Activated T-helper 2 cell treated with anti-CD3 and anti-CD28 coated beads, Interferon-gamma antibody, Interleukin-2, Interleukin-4, amounts not matched to agents 10 μg/mL and 5 μg/mL and 100 μg/mL, durations not matched to agents 14 hours and 24 hours and 36 hours (primary cell): ENCODE data around the gene CDH2. TPM values are rescaled to one million over a fixed set of nuclear protein-coding genes. Genes with fewer than 3 reads are reported as not detected.
A peak's percentile ranks its signal among the peaks of the same experiment; 100 is the strongest.

Source experiments
- DNase-seq: peaks from one replicate; pipeline ENCODE4 v3.0.0; 2021; ENCODE audit warnings: low spot score
- H3K27ac Mint-ChIP-seq: one replicate; pipeline ENCODE4 v1.8.0; 2021; ENCODE audit warnings: mixed read lengths
- H3K27me3 Mint-ChIP-seq: one replicate; pipeline ENCODE4 v1.8.0; 2021; ENCODE audit warnings: low read depth, mixed read lengths
- H3K36me3 Mint-ChIP-seq: one replicate; pipeline ENCODE4 v1.8.0; 2021; ENCODE audit warnings: low read depth, mixed read lengths
- H3K4me1 Mint-ChIP-seq: one replicate; pipeline ENCODE4 v1.8.0; 2021; ENCODE audit warnings: low read depth, mixed read lengths
- H3K4me3 Mint-ChIP-seq: one replicate; pipeline ENCODE4 v1.8.0; 2021; ENCODE audit warnings: low read depth, mild to moderate bottlenecking, moderate library complexity, mixed read lengths
- H3K9me3 Mint-ChIP-seq: one replicate; pipeline ENCODE4 v1.8.0; 2021; ENCODE audit warnings: mixed read lengths
- intact Hi-C: fragments of 100-400 bp; cut with micrococcal nuclease; formaldehyde crosslinking; loops from one replicate; pipeline ENCODE4 v1.15.1; 2023
- total RNA-seq: library from RNA; stranded (reverse); gene quantifications from 2 replicates; pipeline ENCODE4 v1.2.3, GENCODE V29; 2022

The CDH2 gene
- total RNA-seq, result 0.07 TPM in 1 of 2 replicates, not detected in the other

DNA sequence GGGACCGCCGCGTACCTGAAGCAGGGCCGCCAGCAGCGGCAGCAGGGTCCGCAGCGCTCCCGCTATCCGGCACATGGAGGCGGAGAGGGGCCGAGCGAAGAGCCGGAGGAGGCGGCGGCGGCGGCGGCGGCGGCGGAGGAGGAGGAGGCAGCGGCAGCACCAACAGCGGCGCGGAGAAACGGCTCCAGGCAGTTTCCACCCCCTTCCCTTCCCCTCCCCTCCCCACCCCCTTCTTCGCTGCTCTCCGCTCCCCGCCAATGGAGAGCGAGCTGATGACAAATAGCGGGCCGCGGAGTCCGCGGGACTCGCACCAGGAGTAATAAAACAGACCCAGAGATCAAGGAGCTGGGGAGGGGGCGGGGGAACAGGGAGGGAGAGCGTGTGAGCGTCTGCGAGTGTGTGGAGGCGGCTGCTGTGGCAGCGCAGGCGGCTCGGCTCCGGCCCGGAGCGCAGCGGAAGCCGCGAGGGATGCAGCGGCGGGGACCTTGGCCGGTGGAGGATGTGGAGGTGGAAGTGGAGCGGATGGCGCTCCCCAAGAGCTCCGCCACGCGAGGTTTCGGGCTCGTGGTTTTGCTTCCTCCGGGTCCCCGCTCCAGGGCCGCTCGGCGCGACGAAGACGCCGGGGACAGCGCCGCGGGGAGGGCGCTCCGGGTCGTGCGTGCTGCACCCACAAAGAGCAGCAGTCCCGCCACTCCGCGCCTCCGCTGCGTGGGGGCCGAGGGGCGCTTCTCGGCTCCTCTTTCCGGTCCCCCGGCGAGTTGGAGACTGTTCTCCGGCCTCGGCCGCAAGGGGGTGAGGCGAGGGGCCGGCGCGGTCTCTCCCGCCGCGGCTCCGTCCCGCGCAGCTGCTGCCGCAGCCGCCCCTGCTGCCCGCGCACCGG is at the start of gene CDH2:
Gene CDH2, minus strand, starts transcription at position 183 of the 880 bp plus-strand sequence. Its CDS starts 108 bp downstream, at position 75.
- Mint-ChIP-seq H3K9me3 (no peaks in the 10 kb centered on the region), H3K4me3 (peak within 1 kb of the TSS; percentile 69), H3K27me3 (peaks cover 42% of the 10 kb centered on the region), H3K4me1 (peaks cover 4% of the 10 kb centered on the region), H3K27ac (no peak within 1 kb of the TSS), H3K36me3 (peaks cover 5% of the 10 kb centered on the region)
- intact Hi-C loops, result no loop called here
- peak; percentile 16 for DNase-seq

DNA sequence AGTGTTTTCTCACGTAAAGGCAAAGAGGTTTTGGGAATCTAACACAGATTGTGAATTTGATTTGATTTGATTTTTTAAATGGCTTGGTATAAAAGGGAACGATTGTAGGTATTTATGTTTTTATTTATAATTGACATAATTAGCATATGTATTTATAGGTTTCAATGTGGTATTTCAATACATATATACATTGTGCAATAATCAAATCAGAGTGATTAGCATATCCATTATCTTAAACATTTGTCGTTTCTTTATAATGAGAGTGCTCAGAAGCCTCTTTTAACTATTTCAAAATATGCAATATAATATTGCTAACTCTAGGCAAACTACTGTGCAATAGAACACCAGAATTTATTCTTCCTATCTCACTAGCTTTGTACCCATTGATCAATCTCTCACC is 35.1 kb upstream of the CDH2 start:
- no peak overlapping the region for H3K27ac Mint-ChIP-seq
- H3K36me3 Mint-ChIP-seq, result no peaks in the 10 kb centered on the region

DNA sequence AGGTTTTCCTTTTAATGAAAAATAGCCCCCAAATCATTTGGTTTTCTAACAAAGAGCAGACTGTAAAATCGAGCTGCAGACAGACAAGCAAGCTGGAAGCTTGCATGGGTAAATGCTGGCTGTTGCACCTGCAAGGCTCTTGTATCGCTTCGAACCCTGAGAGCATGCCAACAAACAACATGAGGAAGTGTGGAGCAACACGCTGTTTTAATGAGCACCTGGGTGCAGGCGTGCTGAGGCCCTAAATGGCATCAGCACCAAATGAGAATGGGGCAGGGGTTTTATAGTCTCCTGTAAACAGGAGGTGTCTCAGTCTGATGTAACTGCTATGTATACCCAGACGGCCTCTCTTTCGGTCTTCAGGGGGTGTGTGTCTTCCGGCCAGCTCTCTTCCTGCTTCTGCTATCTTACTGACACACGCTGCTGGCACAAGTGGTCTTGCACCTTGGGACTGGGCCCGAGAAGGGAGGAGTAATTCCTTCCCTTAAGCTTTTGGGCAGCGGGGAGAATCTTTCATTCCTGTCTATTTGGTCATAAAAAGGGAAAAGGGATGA is 31.9 kb upstream of the CDH2 start:
- Mint-ChIP-seq H3K4me3 (no peak overlapping the region), H3K27ac (no peak overlapping the region), H3K36me3 (no peaks in the 10 kb centered on the region), H3K27me3 (no peaks in the 10 kb centered on the region), H3K9me3 (peaks cover 28% of the 10 kb centered on the region), H3K4me1 (no peaks in the 10 kb centered on the region)
- intact Hi-C loops, result no loop called here
- DNase-seq, result no peak

More for the DNA sequence above, 35.1 kb upstream of the CDH2 start:
- no peak for DNase-seq
- intact Hi-C loops, result no loop called here
- Mint-ChIP-seq H3K4me1 (no peaks in the 10 kb centered on the region), H3K4me3 (no peak overlapping the region), H3K9me3 (peaks cover 23% of the 10 kb centered on the region), H3K27me3 (no peaks in the 10 kb centered on the region)

DNA sequence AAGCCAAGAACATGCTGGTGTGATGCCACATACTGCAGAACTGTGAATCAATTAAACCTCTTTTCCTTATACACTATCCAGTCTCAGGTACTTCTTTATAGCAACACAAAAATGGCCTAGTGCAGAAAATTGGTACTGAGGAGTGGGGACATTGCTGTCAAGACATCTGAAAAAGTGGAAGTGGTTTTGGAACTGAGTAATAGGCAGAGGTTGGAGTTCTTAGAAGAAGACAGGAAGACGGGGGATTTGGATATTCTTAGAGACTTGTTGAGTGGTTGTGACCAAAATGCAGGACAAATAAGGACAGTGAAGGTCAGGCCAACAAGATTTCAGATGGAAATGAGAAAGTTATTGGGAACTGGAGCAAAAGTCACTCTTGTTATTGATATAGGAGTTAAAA is 31.3 kb upstream of the CDH2 start:
- H3K27me3 Mint-ChIP-seq, result no peaks in the 10 kb centered on the region
- peaks cover 28% of the 10 kb centered on the region for H3K9me3 Mint-ChIP-seq
- no peak overlapping the region for H3K4me3 Mint-ChIP-seq
- H3K36me3 Mint-ChIP-seq, result no peaks in the 10 kb centered on the region
- H3K4me1 Mint-ChIP-seq, result no peaks in the 10 kb centered on the region
- intact Hi-C loops, result no loop called here
- H3K27ac Mint-ChIP-seq, result no peak overlapping the region
- no peak for DNase-seq

DNA sequence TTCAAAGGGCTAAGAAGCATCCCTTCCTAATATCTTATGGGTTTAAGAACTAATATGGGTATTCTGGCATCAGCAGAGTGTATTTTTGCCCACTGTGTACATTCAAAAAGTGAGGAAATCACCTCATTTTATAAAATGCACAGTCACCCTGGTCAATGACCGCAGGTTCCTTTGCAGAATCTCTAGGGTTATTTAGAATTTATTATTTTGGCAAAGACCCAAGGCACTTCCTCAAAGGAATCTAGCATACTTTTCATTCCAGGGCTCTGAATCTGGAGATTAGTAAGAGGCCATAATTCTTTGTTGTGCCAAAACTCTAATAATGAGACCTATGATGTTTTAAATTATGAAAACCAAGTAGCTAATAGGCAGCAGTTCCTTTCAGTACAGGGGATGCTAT is 27.2 kb upstream of the CDH2 start:
- Mint-ChIP-seq H3K9me3 (peaks cover 25% of the 10 kb centered on the region), H3K27me3 (no peaks in the 10 kb centered on the region), H3K27ac (no peak overlapping the region), H3K36me3 (no peaks in the 10 kb centered on the region), H3K4me1 (no peaks in the 10 kb centered on the region), H3K4me3 (no peak overlapping the region)
- DNase-seq, result no peak
- intact Hi-C loops, result no loop called here

DNA sequence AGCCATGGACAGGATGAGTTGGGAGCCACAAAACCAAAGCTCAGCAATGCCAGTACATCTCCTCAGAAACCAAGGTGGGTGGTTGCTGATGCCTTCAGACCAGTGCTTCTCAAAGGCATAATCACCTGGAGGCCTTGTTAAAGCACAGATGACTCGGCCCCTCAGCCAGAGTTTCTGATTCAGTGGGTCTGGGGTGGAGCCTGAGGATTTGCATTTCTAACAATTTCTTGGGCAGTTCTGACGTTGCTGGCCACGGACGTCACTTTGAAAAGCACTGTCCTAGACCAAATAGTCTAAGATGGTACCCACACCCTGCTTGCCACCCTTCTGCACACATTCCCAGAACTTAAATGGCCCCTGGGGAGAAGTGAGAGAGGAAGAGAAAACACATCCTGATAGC is 24.1 kb upstream of the CDH2 start:
- DNase-seq, result no peak
- intact Hi-C loops, result no loop called here
- Mint-ChIP-seq H3K4me3 (no peak overlapping the region), H3K36me3 (no peaks in the 10 kb centered on the region), H3K9me3 (peaks cover 4% of the 10 kb centered on the region), H3K27me3 (no peaks in the 10 kb centered on the region), H3K4me1 (no peaks in the 10 kb centered on the region), H3K27ac (no peak overlapping the region)

DNA sequence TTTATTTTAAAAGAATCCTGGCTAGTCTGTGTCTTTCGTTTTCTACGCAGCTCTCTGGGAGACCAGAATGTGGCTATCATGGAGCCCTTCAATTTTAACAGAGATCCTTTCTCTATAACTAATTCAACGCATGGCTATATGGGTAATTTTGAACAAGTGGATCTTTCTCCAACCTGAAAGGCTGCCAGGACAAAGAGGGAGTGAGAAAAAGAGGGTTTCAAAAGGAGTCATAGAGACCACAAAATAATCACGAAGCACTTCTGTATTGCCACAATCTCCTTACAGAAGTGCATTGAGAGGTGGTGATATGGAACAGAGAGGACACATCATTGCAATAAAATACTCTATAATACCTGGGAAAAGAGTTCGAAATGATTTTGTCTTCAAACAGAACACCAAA is 21.7 kb upstream of the CDH2 start:
- Mint-ChIP-seq H3K4me3 (no peak overlapping the region), H3K36me3 (no peaks in the 10 kb centered on the region), H3K27ac (no peak overlapping the region), H3K9me3 (no peaks in the 10 kb centered on the region), H3K4me1 (no peaks in the 10 kb centered on the region), H3K27me3 (no peaks in the 10 kb centered on the region)
- no peak for DNase-seq
- intact Hi-C loops, result no loop called here

DNA sequence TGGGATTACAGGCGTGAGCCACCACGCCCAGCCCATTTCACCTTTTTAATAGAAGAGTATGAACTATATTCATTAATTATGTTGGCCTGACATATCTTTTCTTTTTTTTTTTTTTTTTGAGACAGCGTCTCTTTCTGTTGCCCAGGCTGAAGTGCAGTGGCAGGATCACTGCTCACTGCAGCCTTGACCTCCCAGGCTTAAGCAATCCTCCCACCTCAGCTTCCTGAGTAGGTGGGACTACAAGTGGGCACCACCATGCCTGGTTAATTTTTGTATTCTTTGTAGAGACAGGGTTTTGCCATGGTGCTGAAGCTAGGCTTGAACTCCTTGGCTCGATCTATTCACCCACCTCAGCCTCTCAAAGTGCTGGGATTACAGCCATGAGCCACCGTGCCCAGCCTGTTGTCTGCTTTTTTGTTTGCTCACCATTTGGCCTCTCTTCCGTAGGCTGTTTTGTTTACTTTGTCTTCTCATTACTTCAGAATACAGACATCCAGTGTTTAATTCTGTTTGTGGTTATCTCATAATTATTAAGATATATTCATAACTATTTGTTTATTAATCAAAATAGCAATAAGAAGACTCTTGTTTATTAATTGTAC is 16.3 kb upstream of the CDH2 start:
- H3K36me3 Mint-ChIP-seq, result no peaks in the 10 kb centered on the region
- peaks cover 5% of the 10 kb centered on the region for H3K9me3 Mint-ChIP-seq
- H3K27me3 Mint-ChIP-seq, result no peaks in the 10 kb centered on the region
- DNase-seq, result no peak
- intact Hi-C loops, result no loop called here
- no peaks in the 10 kb centered on the region for H3K4me1 Mint-ChIP-seq
- H3K27ac Mint-ChIP-seq, result no peak overlapping the region
- H3K4me3 Mint-ChIP-seq, result no peak overlapping the region

DNA sequence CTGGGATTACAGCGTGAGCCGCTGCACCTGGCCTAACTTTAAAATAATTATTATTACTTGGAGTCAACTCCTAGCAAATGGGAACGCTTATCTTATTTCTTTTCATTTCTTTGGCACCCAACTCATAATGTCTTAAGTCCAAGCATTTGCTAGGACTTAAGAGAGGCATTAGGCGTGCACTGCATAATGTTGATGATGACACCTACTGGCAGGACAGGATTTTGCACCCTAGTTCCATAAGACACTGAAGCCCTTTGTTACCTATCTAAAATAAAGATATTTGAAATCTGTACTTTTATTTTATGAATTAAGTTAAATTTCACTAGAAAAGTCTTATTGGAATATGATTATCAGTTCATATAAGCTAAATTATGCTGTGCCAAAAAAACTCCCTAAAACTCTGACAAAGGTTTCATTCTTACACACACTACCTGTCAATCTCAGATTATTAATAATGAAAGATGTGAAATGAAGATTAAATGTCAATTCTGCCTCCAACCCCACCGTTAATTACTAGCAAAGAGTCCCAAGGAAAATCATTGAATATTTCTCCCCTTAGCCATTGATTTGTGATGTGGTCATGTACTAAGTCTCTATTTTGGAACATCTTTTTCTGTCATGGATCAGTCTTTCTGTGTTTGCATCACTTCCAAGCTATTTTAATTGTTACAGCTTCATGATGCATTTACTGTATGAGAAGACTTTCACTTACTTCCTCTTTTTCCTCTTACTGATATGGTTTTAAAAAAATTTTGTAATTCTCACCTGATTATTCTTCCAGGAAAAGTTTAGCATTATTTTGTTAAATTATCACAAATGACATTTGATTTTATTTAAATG is 12.7 kb upstream of the CDH2 start:
- Mint-ChIP-seq H3K4me1 (no peaks in the 10 kb centered on the region), H3K27me3 (no peaks in the 10 kb centered on the region), H3K27ac (no peak overlapping the region), H3K9me3 (peaks cover 5% of the 10 kb centered on the region), H3K4me3 (no peak overlapping the region), H3K36me3 (no peaks in the 10 kb centered on the region)
- intact Hi-C loops, result loop anchor here (5.0 kb wide), 1 partner anchor 502 kb away; no protein-coding TSS in a partner anchor
- DNase-seq, result no peak

DNA sequence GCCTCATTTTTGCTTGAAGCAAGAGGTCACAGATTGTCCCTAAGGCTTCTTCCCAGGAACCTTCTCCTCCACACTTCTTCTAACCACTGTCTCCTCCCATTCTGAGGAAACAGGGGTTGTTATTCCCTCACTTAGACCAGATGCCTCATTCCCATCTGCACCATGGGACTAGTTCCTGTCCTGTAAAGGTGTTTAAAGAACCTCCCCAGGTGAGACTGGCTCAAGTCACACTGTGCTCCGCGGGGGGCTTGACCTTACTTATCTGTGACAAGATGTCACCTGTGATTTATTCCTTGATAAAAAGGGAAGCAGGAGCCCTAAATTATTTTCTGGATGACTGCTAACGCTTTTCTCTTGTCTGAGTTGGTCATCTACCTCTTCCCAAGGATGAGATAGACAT is 8.2 kb upstream of the CDH2 start:
- no peaks in the 10 kb centered on the region for H3K4me1 Mint-ChIP-seq

DNA sequence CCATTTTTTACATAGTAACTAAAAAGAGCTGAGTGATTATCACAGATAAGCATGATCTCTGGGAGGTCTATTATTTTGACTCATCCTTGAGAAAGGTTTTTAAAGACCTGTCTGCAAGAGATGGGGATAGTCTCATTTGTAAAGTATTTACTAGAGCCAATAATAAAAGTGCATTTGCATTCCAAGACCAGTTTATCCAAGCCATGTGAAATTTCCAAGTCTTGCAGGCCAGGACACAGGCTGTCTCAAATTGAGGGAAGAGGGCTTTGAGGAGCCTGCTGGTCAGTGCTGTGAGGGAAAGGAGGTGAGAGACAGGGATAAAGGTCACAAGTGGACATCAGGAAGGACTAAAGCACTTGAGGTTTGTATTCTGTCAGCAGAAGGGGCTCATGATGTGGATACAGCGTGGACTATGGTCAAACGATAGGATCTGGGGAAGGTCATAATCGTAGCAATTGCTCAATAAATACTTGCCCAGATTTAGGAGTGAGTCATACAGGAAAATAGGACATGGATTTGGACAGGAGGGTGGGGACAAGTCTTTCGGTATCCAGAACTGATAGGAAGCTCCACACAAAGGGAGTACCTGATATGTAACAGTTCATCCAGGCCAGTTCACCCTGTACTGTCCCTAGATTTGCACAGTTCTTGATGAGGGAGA is 6.6 kb upstream of the CDH2 start:
- peaks cover 19% of the 10 kb centered on the region for H3K27me3 Mint-ChIP-seq
- H3K4me3 Mint-ChIP-seq, result no peak overlapping the region
- no peak for DNase-seq
- H3K27ac Mint-ChIP-seq, result no peak overlapping the region
- H3K9me3 Mint-ChIP-seq, result no peaks in the 10 kb centered on the region
- H3K4me1 Mint-ChIP-seq, result no peaks in the 10 kb centered on the region
- H3K36me3 Mint-ChIP-seq, result peaks cover under 1% of the 10 kb centered on the region
- intact Hi-C loops, result no loop called here

More for the DNA sequence above, 8.2 kb upstream of the CDH2 start:
- no peak overlapping the region for H3K27ac Mint-ChIP-seq
- no peak overlapping the region for H3K4me3 Mint-ChIP-seq
- H3K9me3 Mint-ChIP-seq, result peaks cover 5% of the 10 kb centered on the region
- no peak for DNase-seq
- no peaks in the 10 kb centered on the region for H3K36me3 Mint-ChIP-seq
- intact Hi-C loops, result loop anchor here (5.0 kb wide), 1 partner anchor 498 kb away; no protein-coding TSS in a partner anchor
- H3K27me3 Mint-ChIP-seq, result peaks cover 7% of the 10 kb centered on the region

DNA sequence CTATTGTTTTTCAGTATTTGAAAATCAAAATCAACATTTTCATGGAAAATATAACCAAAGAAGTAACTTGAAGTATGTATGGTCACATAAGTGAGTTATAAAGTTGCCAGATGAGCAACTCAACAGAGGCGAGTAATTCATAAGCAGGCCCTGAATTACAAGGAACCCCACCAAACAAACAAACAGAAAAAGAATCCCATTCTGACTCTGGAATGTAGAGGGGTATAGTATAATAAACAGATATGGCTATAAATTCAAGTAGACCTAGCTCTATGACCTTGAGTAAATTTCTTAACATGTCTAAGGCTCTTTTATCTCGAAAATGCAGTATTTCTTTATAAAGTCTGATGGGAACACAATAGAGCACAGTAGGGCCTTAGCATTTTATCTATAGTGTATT is 4.7 kb upstream of the CDH2 start:
- DNase-seq, result no peak
- Mint-ChIP-seq H3K9me3 (no peaks in the 10 kb centered on the region), H3K27ac (no peak overlapping the region), H3K27me3 (peaks cover 25% of the 10 kb centered on the region), H3K4me3 (no peak overlapping the region), H3K36me3 (peaks cover 5% of the 10 kb centered on the region), H3K4me1 (no peaks in the 10 kb centered on the region)
- intact Hi-C loops, result no loop called here
